ENCODE results near the gene PLEKHH3.

GRCh38 chr17:42686520-42687128 is 9.8 kb upstream of the PLEKHH3 start:
- TF ChIP-seq POLR2A (IDR thresholded peaks at IDR 0.05; ENCODE audit: low read depth, low read length): no peak
- no peak for TF ChIP-seq POLR2AphosphoS5 (IDR thresholded peaks at IDR 0.05; ENCODE audit: low read depth, low read length)
- TF ChIP-seq TAF1 (IDR thresholded peaks at IDR 0.05; ENCODE audit: borderline replicate concordance, low read depth, low read length): no peak
